HG03196 (cell line): Measurements from ENCODE around the gene NTF4.
"Not testable (repeated sequence)": the region's sequence is repeated elsewhere in the genome, so short reads cannot be mapped to it uniquely, and the experiment has no call there.

Experiments used
- ATAC-seq: cut with Tn5 transposase; IDR thresholded peaks from one replicate; pipeline ENCODE4 v1.9.1; 2021; ENCODE audit not compliant: unreplicated experiment

The NTF4 gene

GRCh38 chr19:49091391-49092038, 26.9 kb upstream of the NTF4 start:
- ATAC-seq: no peak

DNA sequence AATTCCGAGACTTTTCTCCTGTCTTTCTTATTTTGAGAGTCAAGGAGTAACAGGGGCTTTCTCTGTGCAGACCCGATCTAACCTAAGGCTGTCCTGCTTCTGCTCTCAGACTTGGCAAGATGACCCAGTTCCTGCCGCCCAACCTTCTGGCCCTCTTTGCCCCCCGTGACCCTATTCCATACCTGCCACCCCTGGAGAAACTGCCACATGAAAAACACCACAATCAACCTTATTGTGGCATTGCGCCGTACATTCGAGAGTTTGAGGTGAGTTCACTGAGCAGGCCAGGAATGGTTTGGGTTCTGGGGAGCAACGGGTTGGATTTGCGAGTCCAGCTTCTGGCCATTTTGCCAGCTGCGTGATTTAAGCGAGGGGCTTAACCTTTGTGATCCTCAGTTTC, 21.7 kb upstream of the NTF4 start:
- ATAC-seq: no peak

- ATAC-seq: no peak
These were observed 21.2 kb upstream of the NTF4 start for GRCh38 chr19:49085868-49086232.

GRCh38 chr19:49085020-49085867, 20.6 kb upstream of the NTF4 start, which contains the start of gene SNRNP70:
TSS of gene SNRNP70 (plus strand) at chr19:49085451. CDS start at chr19:49086415, 964 bp downstream.
- peak; percentile 83 for ATAC-seq

DNA sequence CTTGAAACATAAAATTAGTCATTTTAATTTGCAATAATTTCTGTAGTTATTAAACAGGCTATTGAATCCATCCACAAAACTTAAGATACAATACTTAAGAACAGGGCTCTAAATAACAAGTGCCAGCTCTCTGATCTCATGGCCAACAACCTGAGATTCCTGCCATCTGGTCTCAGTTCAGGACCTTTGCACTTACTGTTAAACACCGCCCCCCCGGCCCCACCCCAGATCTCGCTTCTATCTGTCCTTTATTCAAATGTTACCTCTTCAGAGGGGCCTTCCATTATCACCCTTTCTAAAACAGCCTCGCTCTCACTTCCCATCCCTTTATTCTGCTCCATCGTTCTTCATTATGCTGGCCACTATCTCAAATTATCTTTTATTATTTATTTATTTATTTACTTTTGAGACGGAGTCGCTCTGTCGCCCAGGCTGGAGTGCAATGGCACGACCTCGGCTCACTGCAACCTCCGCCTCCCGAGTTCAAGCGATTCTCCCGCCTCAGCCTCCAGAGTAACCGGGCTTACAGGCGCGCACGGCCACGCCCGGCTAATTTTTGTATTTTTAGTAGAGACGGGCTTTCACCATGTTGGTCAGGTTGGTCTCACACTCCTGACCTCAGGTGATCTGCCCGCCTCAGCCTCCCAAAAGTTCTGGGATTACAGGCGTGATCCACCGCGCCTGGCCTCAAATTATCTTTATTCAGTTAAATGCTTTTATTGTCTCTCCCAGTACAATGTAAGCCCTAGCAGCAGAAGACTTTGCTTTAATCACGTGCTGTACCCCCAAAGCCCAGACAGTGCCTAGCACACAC, 19.8 kb upstream of the NTF4 start:
- ATAC-seq: no peak

GRCh38 chr19:49081273-49081672, 16.7 kb upstream of the NTF4 start:
- no peak for ATAC-seq

GRCh38 chr19:49080392-49080791, 15.8 kb upstream of the NTF4 start:
- ATAC-seq: no peak

- ATAC-seq: not testable (repeated sequence)
These were observed 10.3 kb upstream of the NTF4 start for GRCh38 chr19:49074869-49075268.

GRCh38 chr19:49073514-49074378, 9.1 kb upstream of the NTF4 start:
- ATAC-seq: no peak

- no peak for ATAC-seq
These were observed 7.4 kb upstream of the NTF4 start for GRCh38 chr19:49071860-49072547.

DNA sequence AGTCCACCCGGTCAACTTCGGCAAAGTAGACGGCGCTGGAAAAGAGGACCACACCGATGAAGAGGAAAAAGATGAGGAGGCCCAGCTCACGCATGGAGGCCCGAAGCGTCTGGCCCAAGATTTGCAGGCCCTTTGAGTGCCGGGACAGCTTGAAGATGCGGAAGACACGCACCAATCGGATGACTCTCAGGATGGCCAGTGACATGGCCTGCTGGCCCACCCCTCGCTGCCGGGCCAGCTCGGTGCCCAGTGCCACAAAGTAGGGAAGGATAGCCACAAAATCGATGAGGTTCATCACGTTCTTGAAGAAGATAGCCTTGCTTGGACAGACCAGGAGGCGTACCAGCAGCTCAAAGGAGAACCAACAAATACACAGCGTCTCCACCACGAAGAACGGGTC, 5.8 kb upstream of the NTF4 start:
- ATAC-seq: no peak

- no peak for ATAC-seq
These were observed 4.4 kb upstream of the NTF4 start for GRCh38 chr19:49069026-49069425.

DNA sequence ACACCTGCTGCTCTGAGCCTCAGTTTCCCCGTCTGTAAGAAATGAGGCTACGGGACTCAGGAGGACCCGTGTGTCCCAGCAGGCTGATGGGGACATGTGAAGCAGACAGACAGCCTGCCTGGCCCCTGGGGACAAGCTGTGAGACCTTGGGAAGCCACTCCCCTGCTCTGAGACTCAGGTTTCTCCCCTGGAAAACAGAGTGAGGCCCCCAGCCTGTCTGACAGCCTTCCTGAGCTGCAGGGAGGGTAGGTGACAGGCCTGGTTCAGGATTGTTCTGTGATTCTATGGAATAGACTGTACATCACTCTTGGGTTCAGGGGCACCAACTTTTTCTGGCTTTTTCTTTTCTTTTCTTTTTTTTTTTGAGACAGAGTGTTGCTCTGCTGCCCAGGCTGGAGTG, 2.9 kb upstream of the NTF4 start:
- ATAC-seq: no peak

- ATAC-seq: no peak
These were observed 1.4 kb upstream of the NTF4 start for GRCh38 chr19:49065905-49066512.

DNA sequence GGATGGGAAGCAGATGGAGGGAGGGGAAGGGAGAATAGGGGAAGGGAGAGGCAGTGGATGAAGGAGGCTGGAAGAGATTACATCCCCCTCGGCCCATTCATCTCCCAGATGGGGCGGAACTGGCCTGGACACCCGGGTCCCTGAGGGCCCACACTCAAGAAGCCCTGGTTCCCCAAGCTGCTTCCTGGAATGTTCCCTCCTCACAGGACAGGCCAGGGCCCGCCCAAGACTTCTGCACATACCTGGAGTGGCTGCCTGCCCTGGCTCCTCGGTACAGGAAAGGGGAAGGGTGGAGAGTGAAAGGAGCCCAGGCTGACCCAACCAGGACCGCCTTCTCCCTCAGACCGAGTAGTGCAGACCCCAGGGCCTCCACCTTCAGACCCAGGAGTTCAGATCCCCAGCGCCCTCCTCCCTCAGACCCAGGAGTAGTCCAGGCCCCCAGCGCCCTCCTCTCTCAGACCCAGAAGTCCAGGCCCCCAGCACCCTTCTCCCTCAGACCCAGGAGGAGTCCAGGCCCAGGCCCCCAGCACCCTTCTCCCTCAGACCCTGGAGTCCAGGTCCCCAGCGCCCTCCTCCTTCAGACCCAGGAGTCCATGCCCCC, 489 bp downstream of the NTF4 start:
- ATAC-seq: no peak

DNA sequence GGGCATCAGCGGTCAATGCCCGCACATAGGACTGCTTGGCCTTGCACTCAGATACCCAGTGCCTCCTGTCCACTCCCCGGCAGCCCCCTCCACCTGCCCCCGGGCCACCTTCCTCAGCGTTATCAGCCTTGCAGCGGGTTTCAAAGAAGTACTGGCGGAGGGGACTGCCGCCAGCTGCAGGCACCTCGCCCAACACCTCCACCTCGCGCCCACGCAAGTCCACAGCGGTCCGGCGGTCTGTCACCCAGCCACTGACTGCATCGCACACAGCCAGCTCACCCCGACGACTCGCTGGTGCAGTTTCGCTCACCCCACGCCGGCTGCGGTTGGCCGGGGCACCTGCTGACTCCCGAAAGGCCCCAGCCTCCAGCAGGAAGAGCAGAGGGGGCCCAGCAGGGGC, 3.2 kb downstream of the NTF4 start:
- no peak for ATAC-seq

DNA sequence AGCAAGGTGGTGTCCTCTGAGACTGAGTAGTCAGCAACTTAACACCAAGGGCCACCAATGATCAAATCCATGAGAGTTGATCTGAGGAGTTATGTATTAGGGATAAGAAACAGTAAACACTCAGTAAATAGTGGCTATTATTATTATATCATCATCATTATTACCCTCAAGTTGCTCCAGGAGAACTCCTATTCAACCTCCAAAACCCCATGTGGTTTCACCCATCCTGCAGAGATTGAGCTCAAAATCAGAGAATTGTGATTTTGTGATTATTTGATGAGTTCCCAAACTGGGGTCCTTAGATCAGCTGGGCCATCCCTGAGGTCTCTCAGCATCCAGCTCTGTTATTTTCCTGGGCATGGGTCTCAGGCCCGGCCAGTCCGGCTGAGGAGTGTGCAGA, 3.6 kb downstream of the NTF4 start:
- no peak for ATAC-seq

GRCh38 chr19:49059053-49059452, 5.6 kb downstream of the NTF4 start:
- no peak for ATAC-seq

DNA sequence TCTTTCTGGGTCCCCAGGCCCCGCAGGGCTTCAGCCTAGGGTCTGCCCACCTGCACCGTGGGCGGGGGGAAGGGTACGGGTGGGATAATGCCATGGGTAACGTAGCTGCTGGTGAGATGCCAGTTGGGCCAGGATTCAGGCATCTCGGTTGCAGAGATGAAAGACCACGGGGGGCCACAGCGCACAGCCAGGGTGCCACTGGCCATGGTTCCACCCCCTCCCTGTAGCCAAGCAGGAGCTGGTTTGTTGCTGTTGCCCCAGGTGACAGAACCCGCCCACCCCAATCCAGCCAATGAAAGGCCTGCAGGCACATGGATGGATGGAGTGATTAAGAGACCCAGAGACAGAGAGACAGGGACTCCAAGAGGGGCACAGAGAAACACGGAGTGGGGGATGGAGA, 6.1 kb downstream of the NTF4 start:
- no peak for ATAC-seq
